ENCODE measurements around the gene PSMD14. TPM values are rescaled to one million over a fixed set of nuclear protein-coding genes. Genes with fewer than 3 reads are reported as not detected.

The PSMD14 gene
- total and polyA plus RNA-seq, 8 donors, result 5.4 to 19.7 (median 15.0) TPM

- no peaks in the 10 kb centered on the region for H3K4me1 ChIP-seq
- H3K9me3 ChIP-seq, result no peaks in the 10 kb centered on the region
- intact Hi-C loops (cut with DNase I), result no loop called here
- H3K36me3 ChIP-seq, result no peaks in the 10 kb centered on the region
- H3K27ac ChIP-seq, result no peak overlapping the region
- H3K4me3 ChIP-seq, result no peak overlapping the region
- ATAC-seq (no peak), FAIRE-seq (no peak), DNase-seq (no peak)
- no peaks in the 10 kb centered on the region for H3K27me3 ChIP-seq
- no peak for TF ChIP-seq CTCF (IDR thresholded peaks at IDR 0.05)
Measured at GRCh38 chr2:161373942-161374341, 65.7 kb downstream of the PSMD14 start.

GRCh38 chr2:161374446-161374845 is 66.2 kb downstream of the PSMD14 start:
- WGBS, 2 donors, result 96 to 100% methylated on average over 1 of the region's 1 CpG
- TF ChIP-seq CTCF (IDR thresholded peaks at IDR 0.05), result no peak
- no peaks in the 10 kb centered on the region for H3K4me1 ChIP-seq
- DNase-seq, result no peak
- no peak overlapping the region for H3K27ac ChIP-seq
- intact Hi-C loops (cut with DNase I), result no loop called here
- no peak for ATAC-seq
- H3K9me3 ChIP-seq, result no peaks in the 10 kb centered on the region
- no peaks in the 10 kb centered on the region for H3K36me3 ChIP-seq
- H3K4me3 ChIP-seq, result no peak overlapping the region
- H3K27me3 ChIP-seq, result no peaks in the 10 kb centered on the region
- FAIRE-seq, result no peak

DNA sequence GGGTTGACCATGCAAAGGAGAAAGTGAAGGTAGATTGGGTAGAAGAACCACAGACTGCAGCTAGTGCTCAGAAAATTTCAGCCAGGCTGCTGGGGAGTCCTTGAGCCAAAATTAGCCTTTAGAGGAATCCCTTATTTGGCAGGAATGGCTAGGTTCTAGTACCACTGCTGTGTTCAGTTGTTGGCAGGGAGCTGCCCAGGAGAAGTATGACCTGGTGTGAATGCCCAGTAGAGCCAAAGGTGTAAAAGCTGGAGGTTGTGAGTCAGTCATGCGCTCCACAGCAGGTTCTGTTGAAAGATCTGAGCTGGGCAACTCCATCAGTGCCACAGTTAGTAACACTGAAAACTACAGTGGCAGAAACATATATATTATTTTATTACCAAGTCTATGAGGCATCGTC is 71.5 kb downstream of the PSMD14 start:
- intact Hi-C loops (cut with DNase I), result no loop called here
- FAIRE-seq, result no peak
- WGBS, 2 donors, result 97% methylated on average over 2 of the region's 2 CpGs
- DNase-seq, result no peak
- H3K9me3 ChIP-seq, result no peaks in the 10 kb centered on the region
- no peak for TF ChIP-seq CTCF (IDR thresholded peaks at IDR 0.05)
- no peak overlapping the region for H3K4me3 ChIP-seq
- H3K27ac ChIP-seq, result no peak overlapping the region
- H3K36me3 ChIP-seq, result no peaks in the 10 kb centered on the region
- H3K27me3 ChIP-seq, result no peaks in the 10 kb centered on the region
- no peak for ATAC-seq
- no peaks in the 10 kb centered on the region for H3K4me1 ChIP-seq

GRCh38 chr2:161381546-161381945 is 73.3 kb downstream of the PSMD14 start:
- no peak for TF ChIP-seq CTCF (IDR thresholded peaks at IDR 0.05)
- no peak overlapping the region for H3K27ac ChIP-seq
- intact Hi-C loops (cut with DNase I), result no loop called here
- H3K27me3 ChIP-seq, result no peaks in the 10 kb centered on the region
- no peaks in the 10 kb centered on the region for H3K9me3 ChIP-seq
- no peak overlapping the region for H3K4me3 ChIP-seq
- WGBS, 2 donors, result 95 to 96% methylated on average over 3 of the region's 3 CpGs
- FAIRE-seq, result no peak
- no peak for DNase-seq
- H3K36me3 ChIP-seq, result no peaks in the 10 kb centered on the region
- H3K4me1 ChIP-seq, result no peaks in the 10 kb centered on the region
- no peak for ATAC-seq

DNA sequence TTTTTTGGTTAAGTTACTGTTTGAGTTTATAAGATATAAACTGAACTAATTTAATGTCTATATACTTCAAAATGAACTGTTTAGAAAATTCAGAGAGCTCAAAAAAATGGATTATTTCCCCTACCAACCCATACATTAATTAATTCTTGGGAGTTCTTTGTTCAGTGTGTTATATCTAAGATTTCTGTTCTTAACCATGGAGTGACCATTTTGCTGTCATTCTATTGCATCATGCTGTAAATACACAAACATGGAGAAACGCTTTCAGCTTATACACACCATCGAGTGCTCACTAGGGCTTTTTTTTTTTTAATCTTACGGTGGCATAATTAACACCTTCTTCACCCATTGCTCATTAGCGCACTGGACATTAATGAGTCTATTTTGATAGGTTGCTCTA is 74.5 kb downstream of the PSMD14 start:
- intact Hi-C loops (cut with DNase I), result no loop called here

More for the DNA sequence above, 74.5 kb downstream of the PSMD14 start:
- DNase-seq, result no peak
- H3K27ac ChIP-seq, result no peak overlapping the region
- TF ChIP-seq CTCF (IDR thresholded peaks at IDR 0.05), result no peak
- no peaks in the 10 kb centered on the region for H3K36me3 ChIP-seq
- WGBS, 2 donors, result 94% methylated on average over 4 of the region's 4 CpGs
- H3K4me3 ChIP-seq, result no peak overlapping the region
- no peaks in the 10 kb centered on the region for H3K9me3 ChIP-seq
- no peak for FAIRE-seq
- ATAC-seq, result no peak
- H3K4me1 ChIP-seq, result no peaks in the 10 kb centered on the region
- H3K27me3 ChIP-seq, result no peaks in the 10 kb centered on the region
